Measurements from ENCODE around the gene MOSPD3.

The MOSPD3 gene

GRCh38 chr7:100607111-100607510, 5.2 kb upstream of the MOSPD3 start:
- Histone ChIP-seq H3K9me3 (no peaks in the 10 kb centered on the region), H3K27me3 (ENCODE audit: low read depth) (no peaks in the 10 kb centered on the region)
- in situ Hi-C loops (cut with MboI; ENCODE audit: low sequenced_read_pairs): no loop called here

DNA sequence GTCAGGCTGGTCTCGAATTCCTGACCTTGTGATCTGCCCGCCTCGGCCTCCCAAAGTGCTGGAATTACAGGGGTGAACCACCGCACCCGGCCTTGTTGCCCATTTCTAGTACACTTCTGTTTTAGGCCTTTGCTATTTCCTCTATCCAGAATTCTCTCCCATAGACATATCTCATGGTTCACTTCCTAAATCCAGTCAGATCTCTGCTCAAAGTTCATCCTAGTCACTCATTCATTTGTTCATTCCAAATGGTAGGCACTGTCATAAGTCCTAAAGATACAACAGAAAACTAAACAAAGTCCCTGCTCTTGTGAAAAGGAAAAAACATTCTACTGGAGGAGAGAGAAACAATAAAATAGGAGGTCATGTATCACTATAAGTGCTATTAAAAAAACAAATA, 2.4 kb upstream of the MOSPD3 start:
- H3K27me3 ChIP-seq (ENCODE audit: low read depth): no peaks in the 10 kb centered on the region
- in situ Hi-C loops (cut with MboI; ENCODE audit: low sequenced_read_pairs): no loop called here
- H3K36me3 ChIP-seq (replicated peaks): no peaks in the 10 kb centered on the region
- H3K4me3 ChIP-seq: no peak overlapping the region
- no peak for DNase-seq (ENCODE audit: low spot score in 2 of 2)
- no peaks in the 10 kb centered on the region for H3K9me3 ChIP-seq
- H3K4me1 ChIP-seq: peaks cover 12% of the 10 kb centered on the region

More at GRCh38 chr7:100607111-100607510, 5.2 kb upstream of the MOSPD3 start:
- DNase-seq (ENCODE audit: low spot score in 2 of 2): no peak
- Histone ChIP-seq H3K4me1 (peaks cover 11% of the 10 kb centered on the region), H3K36me3 (replicated peaks) (no peaks in the 10 kb centered on the region), H3K4me3 (no peak overlapping the region)

DNA sequence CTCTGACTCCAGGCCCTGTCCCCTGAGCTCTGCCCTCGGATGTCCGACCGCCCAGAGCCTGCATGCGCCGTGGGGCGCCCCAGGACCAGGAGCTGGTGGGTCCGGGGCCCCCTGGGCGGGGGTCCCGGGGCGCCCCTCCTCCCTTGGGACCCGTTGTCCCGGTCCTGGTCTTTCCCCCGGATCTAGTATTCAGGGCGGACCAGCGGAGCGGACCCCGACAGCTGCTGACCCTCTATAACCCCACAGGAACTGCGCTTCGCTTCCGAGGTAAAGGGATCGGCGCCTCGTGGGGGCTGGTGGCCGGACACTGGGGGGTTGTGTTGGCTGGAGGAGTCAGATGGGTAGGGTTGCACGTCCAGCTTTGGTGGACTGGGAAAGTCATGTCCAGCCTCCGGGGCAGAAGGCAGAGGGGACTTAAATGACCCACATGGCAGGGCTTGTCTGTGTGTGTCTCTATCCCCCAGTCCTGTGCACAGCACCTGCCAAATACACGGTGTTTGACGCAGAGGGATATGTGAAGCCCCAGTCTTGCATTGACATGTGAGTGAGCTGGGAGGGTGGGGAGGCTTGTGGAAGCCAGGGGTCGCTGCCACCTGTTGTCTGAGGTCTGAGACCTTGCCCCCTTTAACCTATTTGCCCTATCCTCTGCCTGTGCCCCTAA, 520 bp downstream of the MOSPD3 start:
- in situ Hi-C loops (cut with MboI; ENCODE audit: low sequenced_read_pairs): no loop called here
- Histone ChIP-seq H3K4me3 (peak overlapping the region; percentile 68), H3K36me3 (replicated peaks) (no peaks in the 10 kb centered on the region), H3K4me1 (peaks cover 12% of the 10 kb centered on the region), H3K9me3 (no peaks in the 10 kb centered on the region), H3K27me3 (ENCODE audit: low read depth) (no peaks in the 10 kb centered on the region)
- DNase-seq (ENCODE audit: low spot score in 2 of 2): peak in 1 of 2 experiments; percentile 37

DNA sequence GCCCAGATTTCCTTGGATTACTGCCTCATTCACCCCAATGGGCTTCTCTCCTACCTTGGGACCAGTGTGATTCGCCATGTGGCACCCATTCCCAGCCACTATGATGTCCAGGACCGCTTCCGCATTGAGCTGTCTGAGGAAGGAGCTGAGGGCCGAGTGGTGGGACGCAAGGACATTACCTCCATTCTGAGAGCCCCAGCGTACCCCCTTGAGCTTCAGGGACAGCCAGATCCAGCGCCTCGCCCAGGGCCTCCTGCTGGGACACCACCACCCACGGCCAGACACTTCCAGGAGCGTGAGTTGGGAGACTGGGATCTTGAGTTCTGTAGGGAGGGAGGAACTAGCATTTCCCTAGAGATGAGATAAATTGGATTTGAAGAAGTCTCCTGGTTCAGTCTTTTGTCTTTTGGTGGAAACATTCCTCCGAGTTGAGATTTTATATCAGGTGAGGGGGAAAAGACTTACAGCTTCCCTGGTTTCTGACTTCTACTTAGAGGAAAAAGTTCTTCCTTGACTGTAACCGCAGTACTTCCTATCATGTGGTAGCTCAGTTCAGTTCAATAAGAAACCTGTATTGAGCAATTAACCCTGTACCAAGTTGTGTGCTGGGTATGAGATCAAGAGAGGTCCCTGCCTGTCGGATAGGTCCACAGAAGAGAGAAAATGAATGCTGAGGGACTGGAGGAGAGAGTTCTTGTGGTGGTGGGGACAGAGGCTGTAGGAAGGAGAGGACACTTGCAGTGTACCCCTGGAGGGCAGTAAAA, 1.3 kb downstream of the MOSPD3 start:
- H3K4me3 ChIP-seq: peak overlapping the region; percentile 68
- H3K36me3 ChIP-seq (replicated peaks): no peaks in the 10 kb centered on the region
- no peak for DNase-seq (ENCODE audit: low spot score in 2 of 2)
- in situ Hi-C loops (cut with MboI; ENCODE audit: low sequenced_read_pairs): no loop called here
- peaks cover 12% of the 10 kb centered on the region for H3K4me1 ChIP-seq
- H3K9me3 ChIP-seq: no peaks in the 10 kb centered on the region
- no peaks in the 10 kb centered on the region for H3K27me3 ChIP-seq (ENCODE audit: low read depth)

DNA sequence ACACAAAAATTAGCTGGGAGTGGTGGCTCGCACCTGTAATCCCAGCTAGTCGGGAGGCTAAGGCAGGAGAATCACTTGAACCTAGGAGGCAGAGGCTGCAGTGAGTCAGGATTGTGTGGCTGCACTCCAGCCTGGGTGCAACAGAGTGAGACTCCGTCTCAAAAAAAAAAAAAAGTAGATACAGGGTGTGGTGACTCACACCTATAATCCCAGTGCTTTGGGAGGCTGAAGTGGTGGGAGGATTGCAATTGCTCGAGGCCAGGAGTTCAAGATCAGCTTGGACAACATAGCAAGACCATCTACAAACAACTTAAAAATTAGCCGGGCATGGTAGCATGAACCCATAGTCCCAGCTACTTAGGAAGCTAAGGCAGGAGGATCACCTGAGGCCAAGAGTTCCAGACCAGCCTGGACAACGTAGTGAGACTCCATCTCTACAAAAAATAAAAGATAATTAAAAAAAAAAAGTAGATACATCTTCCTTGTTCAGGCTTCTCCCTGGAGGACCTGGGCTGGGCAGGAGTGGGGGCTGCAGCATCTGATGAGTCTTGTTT, 2.0 kb downstream of the MOSPD3 start:
- DNase-seq (ENCODE audit: low spot score in 2 of 2): no peak
- in situ Hi-C loops (cut with MboI; ENCODE audit: low sequenced_read_pairs): no loop called here
- no peaks in the 10 kb centered on the region for H3K36me3 ChIP-seq (replicated peaks)
- H3K9me3 ChIP-seq: no peaks in the 10 kb centered on the region
- H3K27me3 ChIP-seq (ENCODE audit: low read depth): no peaks in the 10 kb centered on the region
- peaks cover 12% of the 10 kb centered on the region for H3K4me1 ChIP-seq
- H3K4me3 ChIP-seq: no peak overlapping the region

DNA sequence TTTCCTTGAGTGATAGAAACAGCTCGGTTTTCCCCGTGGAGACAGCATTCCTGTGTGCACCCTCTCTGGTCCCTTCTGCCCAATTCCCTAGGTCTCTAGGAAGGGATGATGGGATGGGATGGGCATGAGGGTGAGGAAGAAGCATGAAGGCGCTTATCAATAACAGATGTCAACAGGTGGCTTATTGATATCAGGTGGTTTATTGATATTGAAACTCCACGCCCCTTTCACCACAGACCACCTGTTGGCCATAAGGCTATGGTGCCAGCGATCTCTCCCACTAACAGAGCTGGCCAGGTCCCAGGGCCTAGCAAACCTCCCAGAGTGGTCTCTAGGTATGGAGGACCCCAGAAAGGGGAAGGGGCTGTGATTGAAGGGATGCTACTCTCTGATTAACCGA, 7.9 kb downstream of the MOSPD3 start:
- Histone ChIP-seq H3K4me3 (no peak overlapping the region), H3K36me3 (replicated peaks) (no peaks in the 10 kb centered on the region), H3K27me3 (ENCODE audit: low read depth) (no peaks in the 10 kb centered on the region), H3K9me3 (no peaks in the 10 kb centered on the region), H3K4me1 (no peaks in the 10 kb centered on the region)
- in situ Hi-C loops (cut with MboI; ENCODE audit: low sequenced_read_pairs): no loop called here
- no peak for DNase-seq (ENCODE audit: low spot score in 2 of 2)

DNA sequence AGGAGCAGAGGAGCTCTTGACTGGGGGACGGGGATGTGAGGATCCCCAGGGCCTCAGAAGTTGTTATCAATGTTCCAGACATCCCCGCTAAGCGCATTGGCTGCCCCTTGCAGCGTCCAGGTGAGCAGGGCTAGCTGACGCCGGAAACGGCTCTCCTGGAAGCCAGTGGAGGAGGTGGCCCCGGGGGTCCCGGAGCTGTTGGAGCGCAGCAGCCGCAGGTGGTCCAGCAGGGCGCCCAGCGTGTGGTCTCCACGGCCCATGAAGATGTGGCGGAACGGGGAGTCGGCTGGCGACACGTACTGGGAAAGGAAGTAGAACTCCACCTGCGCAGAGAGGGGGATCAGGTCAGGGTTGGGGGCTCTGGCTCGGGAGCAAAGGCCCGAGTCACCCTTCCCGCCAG, 8.5 kb downstream of the MOSPD3 start:
- H3K4me1 ChIP-seq: no peaks in the 10 kb centered on the region
- no peak overlapping the region for H3K4me3 ChIP-seq
- no peaks in the 10 kb centered on the region for H3K27me3 ChIP-seq (ENCODE audit: low read depth)
- H3K36me3 ChIP-seq (replicated peaks): no peaks in the 10 kb centered on the region
- no peaks in the 10 kb centered on the region for H3K9me3 ChIP-seq
- no peak for DNase-seq (ENCODE audit: low spot score in 2 of 2)
- in situ Hi-C loops (cut with MboI; ENCODE audit: low sequenced_read_pairs): no loop called here

DNA sequence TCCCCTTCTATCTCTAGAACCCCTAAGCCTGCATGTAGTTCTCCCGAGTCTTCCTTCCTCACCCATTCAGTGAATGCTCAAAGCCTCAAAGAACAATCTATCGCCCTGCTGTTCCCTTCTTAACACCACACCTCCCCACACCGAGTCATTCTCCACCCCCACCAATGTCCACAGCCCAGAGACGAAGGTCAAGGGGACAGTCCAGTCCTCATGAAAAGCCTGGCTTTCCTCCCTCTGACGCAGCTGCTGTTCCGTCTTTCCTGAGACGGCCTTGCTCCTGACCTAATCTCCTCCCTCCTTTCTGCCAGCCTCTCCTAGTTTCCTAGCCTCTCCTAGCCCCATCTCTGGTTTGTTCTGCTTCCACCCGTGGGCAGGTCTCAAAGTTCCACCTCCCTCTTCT, 9.2 kb downstream of the MOSPD3 start:
- Histone ChIP-seq H3K27me3 (ENCODE audit: low read depth) (no peaks in the 10 kb centered on the region), H3K36me3 (replicated peaks) (no peaks in the 10 kb centered on the region), H3K4me3 (no peak overlapping the region), H3K4me1 (peaks cover 4% of the 10 kb centered on the region; the same call in 1 of the 2 replicates), H3K9me3 (no peaks in the 10 kb centered on the region)
- in situ Hi-C loops (cut with MboI; ENCODE audit: low sequenced_read_pairs): no loop called here
- DNase-seq (ENCODE audit: low spot score in 2 of 2): no peak

GRCh38 chr7:100623951-100624824, 11.8 kb downstream of the MOSPD3 start:
- Histone ChIP-seq H3K4me1 (peaks cover 10% of the 10 kb centered on the region), H3K4me3 (no peak overlapping the region), H3K9me3 (no peaks in the 10 kb centered on the region), H3K36me3 (replicated peaks) (no peaks in the 10 kb centered on the region), H3K27me3 (ENCODE audit: low read depth) (no peaks in the 10 kb centered on the region)
- DNase-seq (ENCODE audit: low spot score in 2 of 2): no peak
- in situ Hi-C loops (cut with MboI; ENCODE audit: low sequenced_read_pairs): no loop called here

DNA sequence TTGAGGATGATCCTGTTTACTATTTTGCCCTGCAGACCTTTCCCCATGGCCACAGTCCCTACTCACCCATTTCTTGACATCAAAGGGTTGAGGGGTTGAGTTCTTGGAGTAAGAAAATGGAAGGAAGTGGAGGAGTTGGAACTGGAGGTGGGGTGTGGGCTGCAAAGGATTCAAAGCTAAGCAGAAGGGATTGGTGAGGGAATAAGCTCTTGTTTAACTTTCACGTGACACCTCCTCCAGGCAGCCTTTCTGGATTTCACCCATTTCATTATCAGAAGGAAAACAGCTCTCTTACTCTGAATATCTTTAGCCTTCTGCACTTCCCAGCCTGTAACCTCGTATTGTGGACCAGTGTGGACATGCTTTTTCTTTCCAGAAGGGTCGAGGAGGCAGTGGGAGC, 13.7 kb downstream of the MOSPD3 start:
- H3K36me3 ChIP-seq (replicated peaks): no peaks in the 10 kb centered on the region
- peak overlapping the region; percentile 47 for H3K4me3 ChIP-seq
- DNase-seq (ENCODE audit: low spot score in 2 of 2): no peak
- H3K27me3 ChIP-seq (ENCODE audit: low read depth): no peaks in the 10 kb centered on the region
- H3K9me3 ChIP-seq: no peaks in the 10 kb centered on the region
- peaks cover 10% of the 10 kb centered on the region for H3K4me1 ChIP-seq
- in situ Hi-C loops (cut with MboI; ENCODE audit: low sequenced_read_pairs): no loop called here

GRCh38 chr7:100626530-100627237, 14.3 kb downstream of the MOSPD3 start:
- DNase-seq (ENCODE audit: low spot score in 2 of 2): peak; percentile 84 to 93
- in situ Hi-C loops (cut with MboI; ENCODE audit: low sequenced_read_pairs): no loop called here
- no peaks in the 10 kb centered on the region for H3K27me3 ChIP-seq (ENCODE audit: low read depth)
- H3K36me3 ChIP-seq (replicated peaks): no peaks in the 10 kb centered on the region
- peaks cover 10% of the 10 kb centered on the region for H3K4me1 ChIP-seq
- H3K4me3 ChIP-seq: peak overlapping the region; percentile 47
- H3K9me3 ChIP-seq: no peaks in the 10 kb centered on the region

GRCh38 chr7:100627238-100627549, 14.9 kb downstream of the MOSPD3 start:
- Histone ChIP-seq H3K9me3 (no peaks in the 10 kb centered on the region), H3K27me3 (ENCODE audit: low read depth) (no peaks in the 10 kb centered on the region), H3K36me3 (replicated peaks) (no peaks in the 10 kb centered on the region), H3K4me1 (peaks cover 10% of the 10 kb centered on the region), H3K4me3 (peak overlapping the region; percentile 47)
- in situ Hi-C loops (cut with MboI; ENCODE audit: low sequenced_read_pairs): no loop called here
- DNase-seq (ENCODE audit: low spot score in 2 of 2): no peak

GRCh38 chr7:100629117-100629716, 16.9 kb downstream of the MOSPD3 start:
- H3K27me3 ChIP-seq (ENCODE audit: low read depth): no peaks in the 10 kb centered on the region
- no peak overlapping the region for H3K4me3 ChIP-seq
- peak; percentile 37 to 83 for DNase-seq (ENCODE audit: low spot score in 2 of 2)
- no peaks in the 10 kb centered on the region for H3K9me3 ChIP-seq
- no peaks in the 10 kb centered on the region for H3K36me3 ChIP-seq (replicated peaks)
- H3K4me1 ChIP-seq: peaks cover 20% of the 10 kb centered on the region
- in situ Hi-C loops (cut with MboI; ENCODE audit: low sequenced_read_pairs): no loop called here
